Sigmoid colon (tissue), 3 donors: ENCODE results near the gene SPSB1.

ENCODE experiments used
- POLR2A ChIP-seq, 2 donors: fragments of 450-650 bp; IDR thresholded peaks; one replicate each; pipeline ENCODE4 v1.6.1; 2016; ENCODE audit warnings: antibody characterized with exemption in 2 of 2, mild to moderate bottlenecking in 2 of 2, moderate library complexity in 2 of 2
- TF ChIP-seq, protein P1 (sequence below), 4 experiments: fragments of 450-650 bp in 3 of 4; fragments of 200-600 bp in 1 of 4; IDR thresholded peaks; one replicate each; pipeline ENCODE4 v1.5.1; 2016 to 2019; ENCODE audit warnings: antibody characterized with exemption in 4 of 4, mild to moderate bottlenecking in 3 of 4, moderate library complexity in 2 of 4

DNA sequence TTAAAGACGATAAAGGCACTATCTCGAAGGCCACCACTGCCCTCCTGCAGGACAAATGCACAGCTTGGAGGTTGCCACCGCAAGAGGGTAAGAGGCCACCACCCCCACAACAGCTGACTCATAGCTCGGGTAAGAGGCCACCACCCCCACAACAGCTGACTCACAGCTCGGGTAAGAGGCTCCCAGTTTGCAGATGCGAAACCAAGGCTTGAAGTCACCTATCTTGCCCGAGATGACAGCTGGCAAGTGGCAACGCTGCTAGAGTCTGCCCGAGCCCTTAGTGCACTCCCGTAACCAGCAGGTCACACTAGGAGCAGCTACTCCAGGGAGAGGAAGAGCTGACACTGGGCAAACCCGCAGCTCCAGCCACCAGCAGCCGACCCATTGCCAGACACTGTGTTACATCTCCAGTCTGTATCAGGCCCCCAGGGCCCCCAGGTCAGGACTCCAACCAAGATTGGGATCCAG lies 17.1 kb upstream of the SPSB1 start:
- TF ChIP-seq, protein P1, sequence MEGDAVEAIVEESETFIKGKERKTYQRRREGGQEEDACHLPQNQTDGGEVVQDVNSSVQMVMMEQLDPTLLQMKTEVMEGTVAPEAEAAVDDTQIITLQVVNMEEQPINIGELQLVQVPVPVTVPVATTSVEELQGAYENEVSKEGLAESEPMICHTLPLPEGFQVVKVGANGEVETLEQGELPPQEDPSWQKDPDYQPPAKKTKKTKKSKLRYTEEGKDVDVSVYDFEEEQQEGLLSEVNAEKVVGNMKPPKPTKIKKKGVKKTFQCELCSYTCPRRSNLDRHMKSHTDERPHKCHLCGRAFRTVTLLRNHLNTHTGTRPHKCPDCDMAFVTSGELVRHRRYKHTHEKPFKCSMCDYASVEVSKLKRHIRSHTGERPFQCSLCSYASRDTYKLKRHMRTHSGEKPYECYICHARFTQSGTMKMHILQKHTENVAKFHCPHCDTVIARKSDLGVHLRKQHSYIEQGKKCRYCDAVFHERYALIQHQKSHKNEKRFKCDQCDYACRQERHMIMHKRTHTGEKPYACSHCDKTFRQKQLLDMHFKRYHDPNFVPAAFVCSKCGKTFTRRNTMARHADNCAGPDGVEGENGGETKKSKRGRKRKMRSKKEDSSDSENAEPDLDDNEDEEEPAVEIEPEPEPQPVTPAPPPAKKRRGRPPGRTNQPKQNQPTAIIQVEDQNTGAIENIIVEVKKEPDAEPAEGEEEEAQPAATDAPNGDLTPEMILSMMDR (IDR thresholded peaks at IDR 0.05) = peak in 1 of 4 experiments; percentile 2
- TF ChIP-seq POLR2A (IDR thresholded peaks at IDR 0.05) = no peak
